Measurements from ENCODE around the gene HOXC13.

Gene HOXC13

DNA sequence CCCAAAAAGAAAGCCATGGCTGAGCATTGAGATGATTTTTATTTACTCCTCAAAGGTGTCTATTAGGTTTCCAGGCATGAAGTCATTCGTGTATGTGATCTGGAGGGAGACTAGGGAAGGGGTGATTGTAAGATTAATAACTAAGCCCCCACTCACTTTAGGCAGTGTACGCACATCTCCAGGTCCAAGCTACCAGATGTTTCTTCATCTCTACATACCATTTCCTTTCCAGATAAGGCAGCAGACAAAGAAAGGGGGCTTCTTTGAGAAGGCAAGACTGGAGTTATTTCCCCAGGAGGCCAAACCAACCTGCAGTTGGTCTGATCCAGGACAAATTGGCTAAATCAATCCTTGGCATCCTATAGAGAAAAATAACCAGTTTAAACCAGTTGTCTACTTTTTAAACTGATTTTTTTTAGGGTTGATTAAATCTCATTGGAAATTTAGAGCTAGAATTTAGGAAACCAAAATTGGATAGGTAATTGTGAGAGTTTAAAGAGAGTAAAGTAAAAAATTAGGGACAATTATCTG, 3.9 kb downstream of the HOXC13 start:
- no peak overlapping the region for H3K23ac ChIP-seq (ENCODE audit: low read depth, low read length, poor library complexity)
- no peak overlapping the region for H2BK120ac ChIP-seq (ENCODE audit: low read depth, low read length)
- H3K4me2 ChIP-seq (ENCODE audit: insufficient read depth, low read length, poor library complexity, severe bottlenecking), result no peak overlapping the region
- H3K4me3 ChIP-seq (ENCODE audit: low read length in 2 of 2), result no peak overlapping the region
- H3K27me3 ChIP-seq (ENCODE audit: control insufficient read depth in 3 of 3, insufficient read depth in 3 of 3, low read depth in 1 of 3, low read length in 3 of 3), result peaks cover 58 to 99% (median 88%) of the 10 kb centered on the region in 3 experiments
- H2BK15ac ChIP-seq (ENCODE audit: low read length), result no peak overlapping the region
- no peak overlapping the region for H4K91ac ChIP-seq (ENCODE audit: low read depth, low read length, poor library complexity)
- no peak overlapping the region for H2BK12ac ChIP-seq (ENCODE audit: low read length)
- H3K36me3 ChIP-seq (replicated peaks in 1 of 2; ENCODE audit: control insufficient read depth in 2 of 2, insufficient read depth in 2 of 2, low read length in 2 of 2), result no peaks in the 10 kb centered on the region
- H3K4ac ChIP-seq (ENCODE audit: low read length), result no peak overlapping the region
- no peak overlapping the region for H4K8ac ChIP-seq (ENCODE audit: low read depth, low read length)
- no peak overlapping the region for H3K14ac ChIP-seq (ENCODE audit: low read length)
- H2BK5ac ChIP-seq (ENCODE audit: low read length), result no peak overlapping the region
- H2AFZ ChIP-seq (ENCODE audit: low read length), result no peak overlapping the region
- no peaks in the 10 kb centered on the region for H3K4me1 ChIP-seq (ENCODE audit: control insufficient read depth in 2 of 2, insufficient read depth in 1 of 2, low read depth in 1 of 2, low read length in 2 of 2)
- H3K9ac ChIP-seq (ENCODE audit: low read depth, low read length, poor library complexity), result no peak overlapping the region
- no peaks in the 10 kb centered on the region for H3K79me1 ChIP-seq (ENCODE audit: low read depth, low read length)
- no CpG with 5 or more reads among the region's 2 CpGs for WGBS, 2 donors (ENCODE audit: extremely low coverage in 2 of 2, insufficient read length in 2 of 2, insufficient replicate concordance in 1 of 2)
- H3K18ac ChIP-seq (ENCODE audit: low read length), result no peak overlapping the region
- peaks cover 0 to 11% of the 10 kb centered on the region in 2 donors for H3K9me3 ChIP-seq (replicated peaks in 1 of 2; ENCODE audit: control insufficient read depth in 2 of 2, insufficient read depth in 1 of 2, low read depth in 1 of 2, low read length in 2 of 2)
- no peak overlapping the region for H3K27ac ChIP-seq (replicated peaks; ENCODE audit: low read length)
- DNase-seq (ENCODE audit: low spot score), result no peak
- no peak overlapping the region for H2AK5ac ChIP-seq (ENCODE audit: low read depth, low read length)

DNA sequence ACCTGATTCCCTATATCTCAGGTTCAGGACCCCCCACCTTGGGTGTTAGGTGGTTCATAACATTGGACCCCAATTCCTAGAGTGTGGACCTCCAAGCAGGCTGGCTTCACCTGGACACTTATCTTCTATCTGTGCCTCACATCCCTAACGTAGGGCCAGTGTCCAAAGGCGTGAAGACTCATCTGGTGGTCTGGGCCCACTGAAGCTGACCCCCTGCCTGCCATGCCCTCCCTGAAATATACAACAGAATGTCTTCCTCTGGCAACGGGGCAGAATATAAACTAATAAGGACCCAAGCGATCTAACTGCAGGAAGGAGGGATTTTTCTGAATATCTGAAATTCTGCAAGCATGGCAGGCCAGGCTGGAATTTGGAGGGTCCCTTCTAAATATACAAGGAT, 5.6 kb downstream of the HOXC13 start:
- Histone ChIP-seq H3K23ac (ENCODE audit: low read depth, low read length, poor library complexity) (peak overlapping the region; percentile 47), H3K27ac (replicated peaks; ENCODE audit: low read length) (no peak overlapping the region), H2AK5ac (ENCODE audit: low read depth, low read length) (no peak overlapping the region), H3K79me1 (ENCODE audit: low read depth, low read length) (no peaks in the 10 kb centered on the region), H2BK12ac (ENCODE audit: low read length) (no peak overlapping the region), H3K4me3 (ENCODE audit: low read length in 2 of 2) (no peak overlapping the region), H4K8ac (ENCODE audit: low read depth, low read length) (no peak overlapping the region), H3K4ac (ENCODE audit: low read length) (no peak overlapping the region), H3K36me3 (replicated peaks in 1 of 2; ENCODE audit: control insufficient read depth in 2 of 2, insufficient read depth in 2 of 2, low read length in 2 of 2) (no peaks in the 10 kb centered on the region), H3K14ac (ENCODE audit: low read length) (no peak overlapping the region), H3K18ac (ENCODE audit: low read length) (no peak overlapping the region), H3K4me2 (ENCODE audit: insufficient read depth, low read length, poor library complexity, severe bottlenecking) (no peak overlapping the region), H3K9me3 (replicated peaks in 1 of 2; ENCODE audit: control insufficient read depth in 2 of 2, insufficient read depth in 1 of 2, low read depth in 1 of 2, low read length in 2 of 2) (peaks cover 0 to 9% of the 10 kb centered on the region in 2 donors), H2BK15ac (ENCODE audit: low read length) (no peak overlapping the region), H3K27me3 (ENCODE audit: control insufficient read depth in 3 of 3, insufficient read depth in 3 of 3, low read depth in 1 of 3, low read length in 3 of 3) (peaks cover 45 to 99% (median 88%) of the 10 kb centered on the region in 3 experiments), H2AFZ (ENCODE audit: low read length) (no peak overlapping the region), H3K4me1 (ENCODE audit: control insufficient read depth in 2 of 2, insufficient read depth in 1 of 2, low read depth in 1 of 2, low read length in 2 of 2) (no peaks in the 10 kb centered on the region), H2BK5ac (ENCODE audit: low read length) (no peak overlapping the region), H2BK120ac (ENCODE audit: low read depth, low read length) (no peak overlapping the region), H4K91ac (ENCODE audit: low read depth, low read length, poor library complexity) (no peak overlapping the region), H3K9ac (ENCODE audit: low read depth, low read length, poor library complexity) (no peak overlapping the region)
- no peak for DNase-seq (ENCODE audit: low spot score)
- no CpG with 5 or more reads among the region's 4 CpGs for WGBS, 2 donors (ENCODE audit: extremely low coverage in 2 of 2, insufficient read length in 2 of 2, insufficient replicate concordance in 1 of 2)

DNA sequence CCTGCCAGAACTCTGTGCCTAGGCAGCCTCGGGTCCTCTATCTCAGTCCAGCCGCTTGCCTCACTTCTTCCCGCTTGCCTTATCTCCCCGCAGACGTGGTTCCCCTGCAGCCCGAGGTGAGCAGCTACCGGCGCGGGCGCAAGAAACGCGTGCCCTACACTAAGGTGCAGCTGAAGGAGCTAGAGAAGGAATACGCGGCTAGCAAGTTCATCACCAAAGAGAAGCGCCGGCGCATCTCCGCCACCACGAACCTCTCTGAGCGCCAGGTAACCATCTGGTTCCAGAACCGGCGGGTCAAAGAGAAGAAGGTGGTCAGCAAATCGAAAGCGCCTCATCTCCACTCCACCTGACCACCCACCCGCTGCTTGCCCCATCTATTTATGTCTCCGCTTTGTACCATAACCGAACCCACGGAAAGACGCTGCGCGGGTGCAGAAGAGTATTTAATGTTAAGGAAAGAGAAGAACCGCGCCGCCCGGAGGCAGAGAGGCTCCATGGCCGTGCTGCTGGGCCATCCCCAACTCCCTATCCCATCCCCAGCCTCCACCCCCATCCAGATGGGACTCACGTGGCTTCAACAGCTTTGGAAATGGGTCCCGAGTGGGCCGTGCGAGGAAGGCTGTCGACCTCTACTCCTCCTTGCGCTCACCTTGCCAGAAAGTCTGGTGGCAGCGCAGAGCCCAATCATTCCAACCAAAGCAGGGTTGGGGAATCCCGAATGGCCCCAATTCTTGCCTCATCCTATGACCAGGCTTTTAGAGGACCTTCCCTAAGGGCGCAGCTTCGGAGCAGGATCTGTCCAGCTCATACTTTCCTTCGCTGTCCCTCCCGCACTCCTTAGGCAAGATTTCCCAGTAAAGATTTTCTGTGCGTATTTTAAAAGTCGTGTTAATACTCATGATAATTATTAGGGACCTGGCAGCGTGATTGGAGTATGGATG, 6.5 kb downstream of the HOXC13 start:
- H2BK5ac ChIP-seq (ENCODE audit: low read length), result peak overlapping the region; percentile 42
- no peaks in the 10 kb centered on the region for H3K79me1 ChIP-seq (ENCODE audit: low read depth, low read length)
- no peak overlapping the region for H4K8ac ChIP-seq (ENCODE audit: low read depth, low read length)
- H2BK15ac ChIP-seq (ENCODE audit: low read length), result no peak overlapping the region
- no peak overlapping the region for H2BK12ac ChIP-seq (ENCODE audit: low read length)
- H3K18ac ChIP-seq (ENCODE audit: low read length), result peak overlapping the region; percentile 13
- H3K9ac ChIP-seq (ENCODE audit: low read depth, low read length, poor library complexity), result no peak overlapping the region
- no peak overlapping the region for H3K4ac ChIP-seq (ENCODE audit: low read length)
- peak overlapping the region; percentile 87 for H3K23ac ChIP-seq (ENCODE audit: low read depth, low read length, poor library complexity)
- no peak overlapping the region for H3K14ac ChIP-seq (ENCODE audit: low read length)
- peak overlapping the region in 1 of 2 donors; percentile 19 for H3K4me3 ChIP-seq (ENCODE audit: low read length in 2 of 2)
- no peak for DNase-seq (ENCODE audit: low spot score)
- peaks cover 0 to 9% of the 10 kb centered on the region in 2 donors for H3K9me3 ChIP-seq (replicated peaks in 1 of 2; ENCODE audit: control insufficient read depth in 2 of 2, insufficient read depth in 1 of 2, low read depth in 1 of 2, low read length in 2 of 2)
- H2AK5ac ChIP-seq (ENCODE audit: low read depth, low read length), result no peak overlapping the region
- no peak overlapping the region for H2BK120ac ChIP-seq (ENCODE audit: low read depth, low read length)
- peaks cover 47 to 99% (median 88%) of the 10 kb centered on the region in 3 experiments for H3K27me3 ChIP-seq (ENCODE audit: control insufficient read depth in 3 of 3, insufficient read depth in 3 of 3, low read depth in 1 of 3, low read length in 3 of 3)
- H3K4me1 ChIP-seq (ENCODE audit: control insufficient read depth in 2 of 2, insufficient read depth in 1 of 2, low read depth in 1 of 2, low read length in 2 of 2), result no peaks in the 10 kb centered on the region
- H3K27ac ChIP-seq (replicated peaks; ENCODE audit: low read length), result no peak overlapping the region
- H3K4me2 ChIP-seq (ENCODE audit: insufficient read depth, low read length, poor library complexity, severe bottlenecking), result no peak overlapping the region
- no peak overlapping the region for H2AFZ ChIP-seq (ENCODE audit: low read length)
- WGBS, 2 donors (ENCODE audit: extremely low coverage in 2 of 2, insufficient read length in 2 of 2, insufficient replicate concordance in 1 of 2), result no CpG with 5 or more reads among the region's 51 CpGs
- H4K91ac ChIP-seq (ENCODE audit: low read depth, low read length, poor library complexity), result no peak overlapping the region
- H3K36me3 ChIP-seq (replicated peaks in 1 of 2; ENCODE audit: control insufficient read depth in 2 of 2, insufficient read depth in 2 of 2, low read length in 2 of 2), result no peaks in the 10 kb centered on the region

DNA sequence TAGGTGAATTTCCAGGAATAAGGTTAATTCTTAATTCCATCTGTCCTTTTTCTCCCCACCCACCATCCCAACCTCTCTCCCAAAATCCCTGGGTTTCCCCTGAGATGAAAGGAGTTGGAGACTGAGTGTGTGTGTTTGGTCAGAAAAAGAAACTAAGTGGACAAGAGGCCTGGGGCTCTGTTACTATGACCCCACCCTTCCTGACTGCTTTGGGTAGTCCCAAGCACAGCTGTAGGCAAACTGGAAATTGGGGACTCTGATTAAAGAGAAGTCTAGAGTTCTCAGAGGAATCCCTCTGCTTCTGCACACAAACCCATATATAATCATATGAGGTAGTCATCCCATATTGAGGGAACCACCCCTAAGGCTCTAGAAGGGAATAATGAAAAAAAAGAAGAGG, 9.1 kb downstream of the HOXC13 start:
- H3K9ac ChIP-seq (ENCODE audit: low read depth, low read length, poor library complexity), result no peak overlapping the region
- H3K9me3 ChIP-seq (replicated peaks in 1 of 2; ENCODE audit: control insufficient read depth in 2 of 2, insufficient read depth in 1 of 2, low read depth in 1 of 2, low read length in 2 of 2), result peaks cover 0 to 14% of the 10 kb centered on the region in 2 donors
- no peak overlapping the region for H4K8ac ChIP-seq (ENCODE audit: low read depth, low read length)
- no peak for DNase-seq (ENCODE audit: low spot score)
- H3K4me3 ChIP-seq (ENCODE audit: low read length in 2 of 2), result no peak overlapping the region
- no peak overlapping the region for H2BK120ac ChIP-seq (ENCODE audit: low read depth, low read length)
- no peaks in the 10 kb centered on the region for H3K79me1 ChIP-seq (ENCODE audit: low read depth, low read length)
- H3K4ac ChIP-seq (ENCODE audit: low read length), result no peak overlapping the region
- H2BK5ac ChIP-seq (ENCODE audit: low read length), result no peak overlapping the region
- H2AFZ ChIP-seq (ENCODE audit: low read length), result no peak overlapping the region
- no peak overlapping the region for H3K18ac ChIP-seq (ENCODE audit: low read length)
- H2BK15ac ChIP-seq (ENCODE audit: low read length), result no peak overlapping the region
- H3K36me3 ChIP-seq (replicated peaks in 1 of 2; ENCODE audit: control insufficient read depth in 2 of 2, insufficient read depth in 2 of 2, low read length in 2 of 2), result no peaks in the 10 kb centered on the region
- H3K4me1 ChIP-seq (ENCODE audit: control insufficient read depth in 2 of 2, insufficient read depth in 1 of 2, low read depth in 1 of 2, low read length in 2 of 2), result no peaks in the 10 kb centered on the region
- no peak overlapping the region for H3K4me2 ChIP-seq (ENCODE audit: insufficient read depth, low read length, poor library complexity, severe bottlenecking)
- no peak overlapping the region for H2BK12ac ChIP-seq (ENCODE audit: low read length)
- H3K23ac ChIP-seq (ENCODE audit: low read depth, low read length, poor library complexity), result no peak overlapping the region
- H3K27ac ChIP-seq (replicated peaks; ENCODE audit: low read length), result no peak overlapping the region
- H3K27me3 ChIP-seq (ENCODE audit: control insufficient read depth in 3 of 3, insufficient read depth in 3 of 3, low read depth in 1 of 3, low read length in 3 of 3), result peaks cover 67 to 100% (median 93%) of the 10 kb centered on the region in 3 experiments
- no peak overlapping the region for H2AK5ac ChIP-seq (ENCODE audit: low read depth, low read length)
- H4K91ac ChIP-seq (ENCODE audit: low read depth, low read length, poor library complexity), result no peak overlapping the region
- H3K14ac ChIP-seq (ENCODE audit: low read length), result no peak overlapping the region
